AG04450 (cell line): ENCODE results near the gene NBPF3. TPM values are rescaled to one million over a fixed set of nuclear protein-coding genes. Genes with fewer than 3 reads are reported as not detected.
"Not testable (repeated sequence)": the region's sequence is repeated elsewhere in the genome, so short reads cannot be mapped to it uniquely, and the experiment has no call there.

Experiments used
- CTCF ChIA-PET: fragments of 300-600, 350-600 bp; formaldehyde crosslinking; extraction: SDS; loops from one replicate; lab custom pipeline; 2022; ENCODE audit warnings: antibody characterized with exemption, inconsistent platforms; lab: Charles Lee
- POLR2A ChIA-PET: fragments of 350-600 bp; formaldehyde crosslinking; extraction: SDS; loops from one replicate; lab custom pipeline; 2021; ENCODE audit warnings: antibody characterized with exemption, inconsistent platforms; lab: Yijun Ruan, JAX
- DNase-seq: peaks from one replicate; pipeline ENCODE4 v3.0.0-alpha.2; 2011; ENCODE audit warnings: low read depth, low spot score
- H3K27ac ChIP-seq: one replicate; pipeline ENCODE4 v1.5.1; 2012; ENCODE audit warnings: low read depth, low read length, control low read depth
- H3K27me3 ChIP-seq: one replicate; pipeline ENCODE4 v1.6.0; 2012; ENCODE audit warnings: low read length; ENCODE audit not compliant: control insufficient read depth, insufficient read depth
- H3K4me3 ChIP-seq: 2 replicates; pipeline ENCODE4 v1.5.1; 2011; ENCODE audit warnings: mild to moderate bottlenecking, low read depth, low read length, control low read depth
- H3K9me3 ChIP-seq: 2 replicates; pipeline ENCODE4 v1.5.1; 2012; ENCODE audit warnings: low read length; ENCODE audit not compliant: control insufficient read depth, insufficient read depth
- CTCF ChIP-seq: IDR thresholded peaks from 2 replicates; pipeline ENCODE4 v1.5.1; 2011; ENCODE audit warnings: low read depth, low read length, control low read depth, inconsistent platforms
- polyA plus RNA-seq: library from polyadenylated mRNA; depleted of rRNA; stranded (reverse); fragments of >200 nt; gene quantifications from 2 replicates; pipeline ENCODE4 v1.2.3, GENCODE V29; 2011

Gene NBPF3
- polyA plus RNA-seq, 1 experiment, result 23.8 TPM

GRCh38 chr1:21439345-21439720 lies 604 bp upstream of the NBPF3 start:
- no peak for TF ChIP-seq CTCF
- CTCF ChIA-PET, result no interaction called here
- no peaks in the 10 kb centered on the region for H3K27me3 ChIP-seq
- H3K4me3 ChIP-seq, result peak overlapping the region; percentile 74
- no peak overlapping the region for H3K27ac ChIP-seq
- H3K9me3 ChIP-seq, result no peaks in the 10 kb centered on the region; the same call in 1 of the 2 replicates
- POLR2A ChIA-PET, result no interaction called here
- DNase-seq, result no peak

GRCh38 chr1:21440630-21441125 lies 741 bp downstream of the NBPF3 start:
- H3K4me3 ChIP-seq, result peak overlapping the region; percentile 74
- DNase-seq, POLR2A ChIA-PET, H3K27me3 ChIP-seq, H3K27ac ChIP-seq, H3K9me3 ChIP-seq: not testable (repeated sequence)
- CTCF ChIA-PET, result interaction anchor here (1.5 kb wide), 1 partner anchor 9 kb away, joined by 4 read pairs; no protein-coding TSS in a partner anchor

GRCh38 chr1:21446647-21447046 lies 6.7 kb downstream of the NBPF3 start:
- H3K27me3 ChIP-seq, H3K4me3 ChIP-seq, CTCF ChIA-PET, H3K9me3 ChIP-seq, DNase-seq, POLR2A ChIA-PET, H3K27ac ChIP-seq: not testable (repeated sequence)

- no peak for TF ChIP-seq CTCF
- H3K27me3 ChIP-seq, result no peaks in the 10 kb centered on the region
- no peak overlapping the region for H3K4me3 ChIP-seq
- no peak overlapping the region for H3K27ac ChIP-seq
- ChIA-PET POLR2A (no interaction called here), CTCF (no interaction called here)
- no peak for DNase-seq
- H3K9me3 ChIP-seq, result no peaks in the 10 kb centered on the region
Measured at GRCh38 chr1:21447311-21447710, 7.4 kb downstream of the NBPF3 start.

GRCh38 chr1:21449906-21450305 lies 10.0 kb downstream of the NBPF3 start:
- Histone ChIP-seq H3K4me3 (no peak overlapping the region), H3K27me3 (no peaks in the 10 kb centered on the region), H3K9me3 (no peaks in the 10 kb centered on the region), H3K27ac (no peak overlapping the region)
- no peak for DNase-seq
- TF ChIP-seq CTCF, result no peak
- ChIA-PET CTCF (interaction anchor here (1.2 kb wide), 1 partner anchor 9 kb away, joined by 4 read pairs; no protein-coding TSS in a partner anchor), POLR2A (no interaction called here)

GRCh38 chr1:21451212-21451611 lies 11.3 kb downstream of the NBPF3 start:
- ChIA-PET CTCF (no interaction called here), POLR2A (interaction anchor here (0.7 to 1.8 kb wide), 2 partner anchors 102 to 276 kb away, joined by 3 to 6 read pairs; no protein-coding TSS in a partner anchor)
- Histone ChIP-seq H3K9me3 (no peaks in the 10 kb centered on the region), H3K27ac (peak overlapping the region; percentile 91), H3K4me3 (no peak overlapping the region), H3K27me3 (no peaks in the 10 kb centered on the region)
- no peak for TF ChIP-seq CTCF
- peak; percentile 72 for DNase-seq
